ENCODE measurements around the gene FAM180B.

FAM180B gene

DNA sequence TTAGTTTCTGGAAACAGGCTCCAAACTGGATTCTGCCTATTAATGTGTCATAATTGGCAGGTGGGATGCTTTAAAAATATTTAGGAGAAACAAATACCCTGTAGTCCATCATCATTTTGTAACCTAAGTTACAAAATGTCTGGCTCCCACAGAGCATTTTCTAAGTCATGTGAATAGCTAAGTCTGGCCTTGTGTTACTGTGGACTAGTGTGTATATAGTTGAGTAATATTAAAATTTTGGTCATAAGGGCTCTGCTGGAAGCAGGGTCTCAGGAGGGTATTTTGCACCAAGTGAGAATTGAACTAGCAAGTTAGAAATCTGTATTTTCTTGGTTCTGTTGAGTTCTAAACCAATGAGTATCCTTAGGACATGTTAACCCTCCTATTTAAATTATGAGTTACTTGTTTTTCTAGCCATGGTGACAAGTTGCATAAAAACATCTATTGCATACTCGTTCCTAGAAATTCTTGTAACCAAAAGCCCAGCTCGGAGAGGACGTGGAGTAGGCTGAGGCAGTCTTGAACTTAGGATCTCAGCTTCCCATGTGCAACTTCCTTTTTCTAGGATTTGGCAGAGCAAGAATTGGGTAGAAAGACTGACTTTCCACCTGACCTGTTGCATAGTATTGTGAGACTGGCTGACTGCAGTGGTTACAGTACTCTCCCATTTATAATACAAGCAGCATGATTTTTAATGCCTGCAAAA lies 15.7 kb upstream of the FAM180B start:
- DNase-seq: no peak

DNA sequence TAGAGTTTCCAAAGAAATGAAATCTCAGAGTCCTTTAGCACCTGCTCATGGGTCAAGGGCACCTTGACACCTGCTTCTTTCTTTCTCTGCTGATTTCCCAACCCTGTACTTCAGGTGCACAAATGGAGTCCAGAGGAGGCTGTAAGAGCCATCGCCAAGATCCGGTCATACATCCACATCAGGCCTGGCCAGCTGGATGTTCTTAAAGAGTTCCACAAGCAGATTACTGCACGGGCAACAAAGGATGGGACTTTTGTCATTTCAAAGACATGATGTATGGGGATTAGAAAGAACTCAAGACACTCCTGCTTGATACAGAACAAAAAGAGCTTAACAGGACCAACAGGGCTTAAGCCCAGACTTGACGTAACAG lies 15.1 kb upstream of the FAM180B start:
- DNase-seq: no peak

DNA sequence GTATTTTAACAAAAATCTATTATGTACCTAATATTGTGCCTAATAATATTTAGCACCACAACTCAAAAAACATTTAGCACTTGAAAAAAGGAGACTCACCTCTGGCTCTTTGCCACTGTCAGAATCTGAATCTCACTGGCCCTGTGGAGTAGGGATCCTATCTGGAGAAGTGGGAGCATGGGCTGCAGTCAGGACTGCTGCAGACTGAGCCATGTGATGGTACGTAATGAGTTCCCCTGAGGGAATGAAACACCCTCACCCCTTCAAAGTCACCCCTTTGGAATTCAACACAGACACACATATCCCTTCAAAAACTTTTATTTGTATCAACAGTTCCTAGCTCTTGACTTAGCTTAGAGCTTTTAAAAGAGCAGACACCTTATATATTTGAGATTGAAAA lies 14.6 kb upstream of the FAM180B start:
- no peak for DNase-seq

GRCh38 chr11:47572715-47573255 lies 13.7 kb upstream of the FAM180B start:
- DNase-seq: no peak

DNA sequence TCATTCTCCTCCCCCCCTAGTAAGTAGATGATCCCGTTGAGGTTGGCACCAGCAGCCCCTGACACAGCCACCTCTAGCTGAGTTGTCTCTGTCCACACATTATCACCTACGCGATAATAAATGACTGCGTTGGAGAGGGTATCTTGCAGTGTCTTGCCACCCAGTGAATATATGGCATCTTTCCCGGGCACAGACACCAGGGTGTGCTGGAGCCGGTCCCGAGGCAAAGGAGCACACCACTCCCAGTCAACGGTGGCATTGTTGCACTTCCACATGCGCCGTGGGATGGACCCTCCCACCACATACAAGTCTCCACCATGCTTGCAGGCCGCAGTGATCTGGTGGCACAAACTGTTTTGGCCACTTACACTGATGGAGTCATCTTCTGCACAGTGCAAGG lies 13.2 kb upstream of the FAM180B start:
- no peak for DNase-seq

GRCh38 chr11:47577460-47578041 lies 8.9 kb upstream of the FAM180B start:
- no peak for DNase-seq

DNA sequence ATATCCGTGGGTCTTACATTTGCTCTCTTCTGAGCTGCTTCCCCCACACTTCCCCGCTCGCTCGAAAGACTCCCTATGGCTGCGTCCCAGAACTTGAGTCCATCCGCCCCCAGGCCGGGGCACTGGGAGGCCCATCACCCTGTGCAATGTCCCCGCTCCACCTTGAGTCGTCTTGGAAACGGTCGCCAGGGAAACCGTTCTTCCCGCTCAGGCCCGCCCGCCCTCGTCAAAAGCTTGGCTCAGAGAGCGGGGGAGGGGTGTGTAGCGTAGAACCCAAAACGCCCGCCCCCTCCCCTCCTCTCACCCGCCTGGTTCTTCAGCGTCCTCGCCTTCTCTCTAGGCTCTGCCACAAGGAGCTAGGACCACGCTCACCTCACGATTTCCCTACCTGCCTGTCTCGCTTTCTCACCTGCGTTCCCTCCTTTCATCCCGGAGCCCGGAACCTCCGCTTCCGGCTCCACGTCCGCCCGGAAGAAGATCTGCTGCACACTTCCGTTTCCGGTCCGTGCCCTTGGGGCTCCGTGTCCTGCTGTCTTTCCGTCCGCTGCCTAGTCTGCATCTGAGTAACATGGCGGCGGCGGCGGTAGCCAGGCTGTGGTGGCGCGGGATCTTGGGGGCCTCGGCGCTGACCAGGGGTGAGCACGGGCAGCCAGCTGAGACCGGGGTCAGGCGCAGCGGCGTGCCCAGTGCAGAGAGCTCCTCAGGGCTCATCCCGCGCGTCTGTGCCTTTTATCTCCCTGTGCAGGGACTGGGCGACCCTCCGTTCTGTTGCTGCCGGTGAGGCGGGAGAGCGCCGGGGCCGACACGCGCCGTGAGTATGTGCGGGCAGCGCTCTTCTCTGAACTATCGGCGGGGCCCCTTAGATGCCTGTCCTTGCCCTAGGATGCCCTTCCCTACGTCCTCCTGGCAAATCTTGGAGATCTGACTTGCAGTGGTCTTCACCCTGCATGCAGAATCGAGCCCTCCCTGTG lies 7.7 kb upstream of the FAM180B start, which contains the start of the genes KBTBD4 and NDUFS3:
TSS of gene KBTBD4 (minus strand) at position 447 of the 971 bp plus-strand sequence. CDS start at position 428, 19 bp downstream.
TSS of gene NDUFS3 (plus strand) at position 551 of the 971 bp plus-strand sequence. CDS start at position 569, 18 bp downstream.
- DNase-seq: peak; percentile 92

GRCh38 chr11:47583844-47584243 lies 2.6 kb upstream of the FAM180B start:
- no peak for DNase-seq

- DNase-seq: no peak
These were observed 700 bp downstream of the FAM180B start for GRCh38 chr11:47587039-47587716.

DNA sequence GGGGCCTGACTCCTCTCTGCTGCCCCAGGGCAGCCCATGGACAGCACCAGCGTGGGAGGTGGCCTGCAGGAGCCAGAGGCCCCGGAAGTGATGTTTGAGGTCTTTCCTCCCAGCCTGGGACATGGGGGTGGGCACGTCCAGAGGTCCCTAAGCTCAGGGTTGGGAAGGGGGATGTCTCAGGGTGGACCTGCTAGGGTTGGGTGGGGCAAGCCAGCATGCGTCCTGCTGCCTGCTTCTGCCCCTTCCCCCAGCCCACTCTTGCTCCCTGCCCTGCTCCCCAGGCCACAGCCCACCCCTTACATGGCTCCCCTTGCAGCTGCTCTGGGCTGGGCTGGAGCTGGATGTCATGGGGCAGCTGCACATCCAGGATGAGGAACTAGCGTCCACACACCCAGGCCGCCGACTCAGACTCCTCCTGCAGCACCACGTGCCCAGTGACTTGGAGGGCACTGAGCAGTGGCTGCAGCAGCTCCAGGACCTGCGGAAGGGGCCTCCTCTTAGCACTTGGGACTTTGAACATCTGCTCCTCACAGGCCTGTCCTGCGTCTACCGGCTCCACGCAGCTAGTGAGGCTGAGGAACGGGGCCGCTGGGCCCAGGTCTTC lies 1.3 kb downstream of the FAM180B start:
- DNase-seq: no peak

- no peak for DNase-seq
These were observed 2.6 kb downstream of the FAM180B start for GRCh38 chr11:47589118-47589517.

- DNase-seq: no peak
These were observed 3.1 kb downstream of the FAM180B start for GRCh38 chr11:47589584-47589976.

GRCh38 chr11:47589977-47590861 lies 3.7 kb downstream of the FAM180B start:
- no peak for DNase-seq

GRCh38 chr11:47591764-47592163 lies 5.3 kb downstream of the FAM180B start:
- DNase-seq: no peak

GRCh38 chr11:47592251-47592650 lies 5.8 kb downstream of the FAM180B start:
- DNase-seq: no peak

DNA sequence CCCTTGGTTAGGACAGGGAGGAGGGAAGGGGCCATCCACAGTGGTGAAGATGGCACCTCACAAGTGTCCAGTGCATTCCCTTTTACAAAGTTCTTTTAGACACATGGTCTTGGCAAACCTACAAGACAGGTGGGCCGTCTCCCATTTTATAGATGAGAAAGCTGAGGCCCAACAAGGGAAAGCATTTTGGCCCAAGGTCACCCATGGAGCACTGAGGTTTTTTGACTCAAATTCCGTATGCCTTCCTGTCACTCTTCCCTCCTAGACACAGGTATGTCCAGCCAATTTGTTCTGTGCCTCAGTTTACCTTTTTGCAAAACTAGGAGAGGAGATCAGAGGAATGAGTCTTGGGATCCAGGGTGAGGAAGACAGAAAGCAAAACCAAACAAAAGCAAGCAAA lies 6.5 kb downstream of the FAM180B start:
- no peak for DNase-seq

GRCh38 chr11:47593492-47593933 lies 7.0 kb downstream of the FAM180B start:
- DNase-seq: no peak

DNA sequence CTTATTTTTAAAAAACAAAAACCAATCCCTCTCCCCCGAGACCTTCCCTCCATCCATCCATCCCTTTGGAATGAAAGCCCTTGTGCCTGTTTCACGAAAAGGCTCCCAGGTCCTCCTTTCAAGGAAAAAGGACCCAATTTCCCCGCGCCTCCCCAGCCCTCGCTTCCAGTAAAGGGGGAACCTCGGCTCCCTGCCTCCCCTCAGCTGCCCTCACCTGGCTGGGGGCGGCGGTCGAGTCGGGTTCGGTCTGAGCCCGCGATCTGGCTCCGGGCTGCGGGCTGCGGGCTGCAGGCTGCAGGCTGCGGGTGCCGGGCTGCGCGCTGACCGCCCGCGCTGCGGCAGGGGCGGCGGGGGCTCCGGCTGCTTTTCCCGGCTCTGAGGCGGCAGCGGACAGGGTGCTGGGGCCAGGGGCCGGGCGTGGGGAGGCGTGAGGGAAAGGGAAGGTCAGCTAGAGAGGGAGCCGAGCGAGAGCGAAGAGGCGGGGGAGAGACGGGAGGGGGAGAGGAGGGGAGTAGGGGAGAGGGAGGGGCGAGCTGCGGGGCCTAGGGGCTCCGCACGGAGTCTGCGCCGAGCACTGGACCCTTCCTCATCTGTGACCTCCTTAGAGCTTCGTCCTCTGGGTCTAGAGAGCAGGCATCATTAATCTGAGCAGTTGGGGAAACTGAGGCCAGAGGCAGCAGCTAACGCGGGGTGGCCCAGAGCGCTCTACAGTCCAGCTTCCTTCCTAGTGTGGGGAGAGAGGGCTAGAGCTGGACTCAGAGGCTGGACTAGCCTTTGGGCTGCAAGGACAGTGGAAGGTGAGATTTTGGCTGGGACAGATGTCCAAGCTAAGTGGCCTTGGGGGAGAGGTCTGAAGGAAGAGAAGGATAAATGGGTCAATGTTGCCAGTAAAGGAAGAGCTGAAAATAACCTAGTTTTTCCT lies 7.7 kb downstream of the FAM180B start, which contains the start of gene C1QTNF4:
TSS of gene C1QTNF4 (minus strand) at position 478 of the 922 bp plus-strand sequence. CDS start 3,601 bp downstream, outside the sequence.
- DNase-seq: no peak

- DNase-seq: no peak
These were observed 8.6 kb downstream of the FAM180B start for GRCh38 chr11:47595029-47595428.

DNA sequence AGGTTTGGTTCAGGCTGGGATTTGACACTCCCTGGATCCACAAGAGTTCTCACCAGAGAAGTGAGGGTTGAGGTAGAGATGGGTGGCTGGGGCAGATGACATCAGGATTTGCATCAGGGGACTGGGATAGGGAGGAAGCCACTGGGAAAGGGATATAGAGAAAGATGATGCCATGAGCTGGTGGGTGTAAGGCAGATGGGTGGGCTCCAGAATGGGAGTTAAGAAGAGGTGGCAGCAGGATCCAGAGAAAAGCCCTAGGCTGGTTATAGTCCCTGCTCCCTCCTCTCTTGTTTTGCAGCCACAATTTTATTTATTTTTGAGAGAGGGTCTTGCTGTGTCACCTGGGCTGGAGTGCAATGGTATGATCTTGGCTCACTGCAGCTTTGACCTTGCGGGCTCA lies 9.5 kb downstream of the FAM180B start:
- DNase-seq: no peak

Data from NCI-H2171 (cell line).